ENCODE data around the gene GCH1.
"Not testable (repeated sequence)": the region's sequence is repeated elsewhere in the genome, so short reads cannot be mapped to it uniquely, and the experiment has no call there.

GCH1 gene

GRCh38 chr14:54902521-54903420 lies at the start of gene GCH1:
GCH1 (minus strand) TSS chr14:54902826; CDS start chr14:54902663, 163 bp downstream.
- DNase-seq = peak; percentile 45 to 61 (median 54)

GRCh38 chr14:54947230-54947629 lies 44.6 kb upstream of the GCH1 start:
- no peak for DNase-seq

- DNase-seq = no peak
Measured at GRCh38 chr14:54946500-54946899, 43.9 kb upstream of the GCH1 start.

GRCh38 chr14:54944737-54945391 lies 42.2 kb upstream of the GCH1 start:
- DNase-seq = no peak

GRCh38 chr14:54942913-54943312 lies 40.3 kb upstream of the GCH1 start:
- no peak for DNase-seq

- no peak for DNase-seq
Measured at GRCh38 chr14:54936816-54937215, 34.2 kb upstream of the GCH1 start.

- no peak for DNase-seq
Measured at GRCh38 chr14:54935958-54936357, 33.3 kb upstream of the GCH1 start.

GRCh38 chr14:54935100-54935499 lies 32.5 kb upstream of the GCH1 start:
- no peak for DNase-seq

- no peak for DNase-seq
Measured at GRCh38 chr14:54933006-54933405, 30.4 kb upstream of the GCH1 start.

GRCh38 chr14:54931598-54932340 lies 29.1 kb upstream of the GCH1 start:
- no peak for DNase-seq

GRCh38 chr14:54931101-54931500 lies 28.5 kb upstream of the GCH1 start:
- no peak for DNase-seq

GRCh38 chr14:54929556-54929955 lies 26.9 kb upstream of the GCH1 start:
- DNase-seq = no peak

- DNase-seq = no peak
Measured at GRCh38 chr14:54928216-54928615, 25.6 kb upstream of the GCH1 start.

GRCh38 chr14:54927551-54927950 lies 24.9 kb upstream of the GCH1 start:
- DNase-seq = no peak

- DNase-seq = not testable (repeated sequence)
Measured at GRCh38 chr14:54926570-54926969, 23.9 kb upstream of the GCH1 start.

- no peak for DNase-seq
Measured at GRCh38 chr14:54922598-54922997, 20.0 kb upstream of the GCH1 start.

GRCh38 chr14:54920052-54920451 lies 17.4 kb upstream of the GCH1 start:
- no peak for DNase-seq

- DNase-seq = no peak
Measured at GRCh38 chr14:54919330-54919729, 16.7 kb upstream of the GCH1 start.

GRCh38 chr14:54918427-54918826 lies 15.8 kb upstream of the GCH1 start:
- no peak for DNase-seq

GRCh38 chr14:54916101-54916500 lies 13.5 kb upstream of the GCH1 start:
- no peak for DNase-seq

GRCh38 chr14:54909817-54910558 lies 7.4 kb upstream of the GCH1 start:
- DNase-seq = no peak

- not testable (repeated sequence) for DNase-seq
Measured at GRCh38 chr14:54908973-54909372, 6.3 kb upstream of the GCH1 start.

- DNase-seq = no peak
Measured at GRCh38 chr14:54908190-54908589, 5.6 kb upstream of the GCH1 start.
